Activated CD4-positive, alpha-beta T cell treated with anti-CD3 and anti-CD28 coated beads, Interleukin-2, amount 10 ng/mL, durations not matched to agents 7 days and 5 days (primary cell): ENCODE results near the gene ZNF544. TPM values are rescaled to one million over a fixed set of nuclear protein-coding genes. Genes with fewer than 3 reads are reported as not detected.
"Not testable (repeated sequence)": the region's sequence is repeated elsewhere in the genome, so short reads cannot be mapped to it uniquely, and the experiment has no call there.

Experiments
- CTCF ChIA-PET: fragments of 350-600 bp; sonication (Branson Sonifier 250); formaldehyde crosslinking; loops from one replicate; lab custom pipeline; 2021; ENCODE audit warnings: antibody characterized with exemption; lab: Charles Lee
- POLR2A ChIA-PET: fragments of 350-600 bp; sonication (Branson Sonifier 250); formaldehyde crosslinking; loops from one replicate; lab custom pipeline; 2021; ENCODE audit warnings: antibody characterized with exemption; lab: Charles Lee
- DNase-seq: peaks from one replicate; pipeline ENCODE4 v3.0.0-alpha.2; 2020
- H3K27ac Mint-ChIP-seq: one replicate; pipeline ENCODE4 v1.8.0; 2021; ENCODE audit warnings: mild to moderate bottlenecking, moderate library complexity, mixed read lengths
- H3K27me3 Mint-ChIP-seq: one replicate; pipeline ENCODE4 v1.8.0; 2021; ENCODE audit warnings: mixed read lengths
- H3K36me3 Mint-ChIP-seq: one replicate; pipeline ENCODE4 v1.8.0; 2021; ENCODE audit warnings: low read depth, mixed read lengths
- H3K4me1 Mint-ChIP-seq: one replicate; pipeline ENCODE4 v1.8.0; 2021; ENCODE audit warnings: mixed read lengths
- H3K4me3 Mint-ChIP-seq: one replicate; pipeline ENCODE4 v1.8.0; 2021; ENCODE audit warnings: mild to moderate bottlenecking, moderate library complexity, mixed read lengths
- H3K9me3 Mint-ChIP-seq: one replicate; pipeline ENCODE4 v1.8.0; 2021; ENCODE audit warnings: mixed read lengths
- total RNA-seq, 2 experiments: library from RNA; stranded (reverse); gene quantifications; one replicate each; pipeline ENCODE4 v1.2.3, GENCODE V29; 2021

The ZNF544 gene
- total RNA-seq, 2 experiments from 2014 or later = 33.5 to 34.6 TPM

- ChIA-PET POLR2A (no interaction called here), CTCF (no interaction called here)
- Mint-ChIP-seq H3K27ac (no peak overlapping the region), H3K4me3 (no peak overlapping the region), H3K27me3 (no peaks in the 10 kb centered on the region), H3K4me1 (no peaks in the 10 kb centered on the region), H3K9me3 (peaks cover 57% of the 10 kb centered on the region), H3K36me3 (peaks cover 30% of the 10 kb centered on the region)
- DNase-seq = no peak
Observed at GRCh38 chr19:58217069-58217481, 11.6 kb upstream of the ZNF544 start.

- POLR2A ChIA-PET = no interaction called here
- no peak overlapping the region for H3K4me3 Mint-ChIP-seq
- H3K4me1 Mint-ChIP-seq = no peaks in the 10 kb centered on the region
- CTCF ChIA-PET = interaction anchor here (0.6 kb wide), 1 partner anchor 702 kb away, joined by 3 read pairs; no protein-coding TSS in a partner anchor
- DNase-seq = no peak
- H3K27me3 Mint-ChIP-seq = peaks cover 2% of the 10 kb centered on the region
- peaks cover 53% of the 10 kb centered on the region for H3K9me3 Mint-ChIP-seq
- H3K36me3 Mint-ChIP-seq = peaks cover 24% of the 10 kb centered on the region
- H3K27ac Mint-ChIP-seq = no peak overlapping the region
Observed at GRCh38 chr19:58217607-58218391, 10.9 kb upstream of the ZNF544 start.

- peaks cover 2% of the 10 kb centered on the region for H3K27me3 Mint-ChIP-seq
- peaks cover 44% of the 10 kb centered on the region for H3K9me3 Mint-ChIP-seq
- peaks cover 15% of the 10 kb centered on the region for H3K36me3 Mint-ChIP-seq
- DNase-seq = peak; percentile 49
- H3K27ac Mint-ChIP-seq = no peak overlapping the region
- H3K4me1 Mint-ChIP-seq = no peaks in the 10 kb centered on the region
- CTCF ChIA-PET = interaction anchor here (0.6 to 2.2 kb wide), 3 partner anchors 13 to 301 kb away, joined by 3 to 7 read pairs (median 3); partner anchors contain the start of gene ZBTB45
- POLR2A ChIA-PET = no interaction called here
- H3K4me3 Mint-ChIP-seq = no peak overlapping the region
Observed at GRCh38 chr19:58218899-58219298, 9.8 kb upstream of the ZNF544 start.

GRCh38 chr19:58227964-58228584 is 640 bp upstream of the ZNF544 start:
- no peak for DNase-seq
- peak overlapping the region; percentile 93 for H3K27ac Mint-ChIP-seq
- peaks cover 35% of the 10 kb centered on the region for H3K4me1 Mint-ChIP-seq
- ChIA-PET CTCF (interaction anchor here (0.8 to 1.1 kb wide), 2 partner anchors 8 to 23 kb away, joined by 3 to 4 read pairs; no protein-coding TSS in a partner anchor), POLR2A (no interaction called here)
- H3K27me3 Mint-ChIP-seq = no peaks in the 10 kb centered on the region
- peaks cover 45% of the 10 kb centered on the region for H3K36me3 Mint-ChIP-seq
- peak overlapping the region; percentile 85 for H3K4me3 Mint-ChIP-seq
- H3K9me3 Mint-ChIP-seq = peaks cover 33% of the 10 kb centered on the region

GRCh38 chr19:58229255-58229639 is 533 bp downstream of the ZNF544 start:
- Mint-ChIP-seq H3K36me3 (peaks cover 57% of the 10 kb centered on the region), H3K27ac (peak overlapping the region; percentile 67), H3K9me3 (peaks cover 42% of the 10 kb centered on the region), H3K4me3 (peak overlapping the region; percentile 85), H3K27me3 (no peaks in the 10 kb centered on the region), H3K4me1 (peaks cover 35% of the 10 kb centered on the region)
- ChIA-PET POLR2A (no interaction called here), CTCF (no interaction called here)
- peak; percentile 7 for DNase-seq

- Mint-ChIP-seq H3K4me3 (no peak overlapping the region), H3K36me3 (peaks cover 96% of the 10 kb centered on the region), H3K9me3 (peaks cover 46% of the 10 kb centered on the region), H3K27ac (no peak overlapping the region), H3K27me3 (no peaks in the 10 kb centered on the region), H3K4me1 (no peaks in the 10 kb centered on the region)
- ChIA-PET POLR2A (no interaction called here), CTCF (interaction anchor here (0.6 to 0.9 kb wide), 2 partner anchors 18 to 598 kb away, joined by 3 read pairs; no protein-coding TSS in a partner anchor)
- DNase-seq = no peak
Observed at GRCh38 chr19:58237324-58237723, 8.6 kb downstream of the ZNF544 start.

- no peak for DNase-seq
- ChIA-PET CTCF (no interaction called here), POLR2A (no interaction called here)
- Mint-ChIP-seq H3K27me3 (no peaks in the 10 kb centered on the region), H3K4me3 (no peak overlapping the region), H3K9me3 (peaks cover 48% of the 10 kb centered on the region), H3K4me1 (no peaks in the 10 kb centered on the region), H3K27ac (no peak overlapping the region), H3K36me3 (peaks cover 98% of the 10 kb centered on the region)
Observed at GRCh38 chr19:58243351-58243750, 14.6 kb downstream of the ZNF544 start.

- peaks cover 54% of the 10 kb centered on the region for H3K9me3 Mint-ChIP-seq
- peaks cover 99% of the 10 kb centered on the region for H3K36me3 Mint-ChIP-seq
- H3K27me3 Mint-ChIP-seq = no peaks in the 10 kb centered on the region
- no peak for DNase-seq
- POLR2A ChIA-PET = no interaction called here
- CTCF ChIA-PET = no interaction called here
- no peak overlapping the region for H3K4me3 Mint-ChIP-seq
- H3K27ac Mint-ChIP-seq = no peak overlapping the region
- H3K4me1 Mint-ChIP-seq = no peaks in the 10 kb centered on the region
Observed at GRCh38 chr19:58248886-58249285, 20.2 kb downstream of the ZNF544 start.

GRCh38 chr19:58252102-58252685 is 23.5 kb downstream of the ZNF544 start:
- no peak for DNase-seq
- no peaks in the 10 kb centered on the region for H3K27me3 Mint-ChIP-seq
- no peaks in the 10 kb centered on the region for H3K4me1 Mint-ChIP-seq
- no peak overlapping the region for H3K4me3 Mint-ChIP-seq
- no peak overlapping the region for H3K27ac Mint-ChIP-seq
- H3K36me3 Mint-ChIP-seq = peaks cover 99% of the 10 kb centered on the region
- peaks cover 59% of the 10 kb centered on the region for H3K9me3 Mint-ChIP-seq
- ChIA-PET POLR2A (no interaction called here), CTCF (no interaction called here)

GRCh38 chr19:58258259-58258658 is 29.5 kb downstream of the ZNF544 start:
- POLR2A ChIA-PET = not testable (repeated sequence)

GRCh38 chr19:58261600-58261967 is 32.9 kb downstream of the ZNF544 start:
- Mint-ChIP-seq H3K27ac (no peak overlapping the region), H3K27me3 (no peaks in the 10 kb centered on the region), H3K36me3 (peaks cover 79% of the 10 kb centered on the region), H3K4me1 (no peaks in the 10 kb centered on the region), H3K9me3 (peaks cover 62% of the 10 kb centered on the region), H3K4me3 (no peak overlapping the region)
- DNase-seq = no peak
- ChIA-PET POLR2A (no interaction called here), CTCF (interaction anchor here (1.4 kb wide), 1 partner anchor 11 kb away, joined by 3 read pairs; no protein-coding TSS in a partner anchor)

More at GRCh38 chr19:58258259-58258658, 29.5 kb downstream of the ZNF544 start:
- Mint-ChIP-seq H3K9me3 (peaks cover 77% of the 10 kb centered on the region), H3K36me3 (peaks cover 98% of the 10 kb centered on the region)
- H3K27ac Mint-ChIP-seq, H3K4me3 Mint-ChIP-seq, CTCF ChIA-PET, DNase-seq, H3K27me3 Mint-ChIP-seq, H3K4me1 Mint-ChIP-seq: not testable (repeated sequence)

GRCh38 chr19:58261968-58262921 is 33.5 kb downstream of the ZNF544 start:
- CTCF ChIA-PET = no interaction called here
- peaks cover 76% of the 10 kb centered on the region for H3K36me3 Mint-ChIP-seq
- POLR2A ChIA-PET = no interaction called here

More at GRCh38 chr19:58261968-58262921, 33.5 kb downstream of the ZNF544 start:
- no peak overlapping the region for H3K27ac Mint-ChIP-seq
- H3K4me1 Mint-ChIP-seq = no peaks in the 10 kb centered on the region
- H3K4me3 Mint-ChIP-seq = no peak overlapping the region
- no peaks in the 10 kb centered on the region for H3K27me3 Mint-ChIP-seq
- peaks cover 59% of the 10 kb centered on the region for H3K9me3 Mint-ChIP-seq
- no peak for DNase-seq
